ENCODE data around the gene SKIC3. TPM values are rescaled to one million over a fixed set of nuclear protein-coding genes. Genes with fewer than 3 reads are reported as not detected.

SKIC3 gene
- polyA plus RNA-seq (2013): 33.3 and 33.5 TPM in 2 replicates

GRCh38 chr5:95554647-95555548 is at the start of gene SKIC3, which contains the start of gene ARSK:
TSS of gene SKIC3 (minus strand) at chr5:95554977. CDS start at chr5:95547150, 7,827 bp downstream.
TSS of gene ARSK (plus strand) at chr5:95555101. CDS start at chr5:95555279, 178 bp downstream.
- DNase-seq: peak; percentile 97 to 100
- Histone ChIP-seq H2BK12ac (ENCODE audit: low read length) (no peak within 1 kb of the TSS), H3K4me1 (ENCODE audit: control insufficient read depth in 1 of 2, insufficient read depth in 2 of 2, low read length in 2 of 2) (peaks cover 5 to 6% of the 10 kb centered on the region in 2 experiments), H3K18ac (ENCODE audit: low read length) (peak within 1 kb of the TSS; percentile 54), H2BK120ac (ENCODE audit: insufficient read depth, low read length, poor library complexity) (peak within 1 kb of the TSS; percentile 52), H3K79me1 (ENCODE audit: low read length) (peaks cover 9% of the 10 kb centered on the region), H3K9me3 (ENCODE audit: insufficient read depth, low read depth, low read length) (no peaks in the 10 kb centered on the region), H3K27ac (ENCODE audit: low read depth, low read length) (peak within 1 kb of the TSS; percentile 63), H3K23ac (ENCODE audit: low read length) (no peak within 1 kb of the TSS), H3K27me3 (ENCODE audit: insufficient read depth, low read length) (no peaks in the 10 kb centered on the region), H2AK5ac (ENCODE audit: low read length) (peak within 1 kb of the TSS; percentile 35), H3K4me3 (ENCODE audit: low read depth, low read length) (peak within 1 kb of the TSS; percentile 90), H4K8ac (ENCODE audit: low read depth, low read length) (peak within 1 kb of the TSS; percentile 91), H4K91ac (ENCODE audit: low read depth, low read length) (peak within 1 kb of the TSS; percentile 82), H2BK5ac (ENCODE audit: low read depth, low read length, poor library complexity) (peak within 1 kb of the TSS; percentile 62), H2AFZ (ENCODE audit: insufficient read depth, low read length, poor library complexity) (peak within 1 kb of the TSS; percentile 85), H3K4me2 (ENCODE audit: low read length) (peak within 1 kb of the TSS; percentile 83), H3K79me2 (ENCODE audit: control insufficient read depth, insufficient read depth, low read length, poor library complexity) (peaks cover 3% of the 10 kb centered on the region), H4K12ac (ENCODE audit: low read depth, low read length) (peak within 1 kb of the TSS; percentile 88), H3K4ac (ENCODE audit: low read depth, low read length) (peak within 1 kb of the TSS; percentile 79), H3K36me3 (ENCODE audit: control insufficient read depth in 1 of 2, insufficient read depth in 2 of 2, low read length in 2 of 2) (no peaks in the 10 kb centered on the region), H3K9ac (ENCODE audit: low read length) (peak within 1 kb of the TSS; percentile 89), H3K14ac (ENCODE audit: low read length) (peak within 1 kb of the TSS; percentile 72)
- WGBS (ENCODE audit: extremely low coverage, insufficient coverage, insufficient read length): no CpG with 5 or more reads among the region's 63 CpGs

DNA sequence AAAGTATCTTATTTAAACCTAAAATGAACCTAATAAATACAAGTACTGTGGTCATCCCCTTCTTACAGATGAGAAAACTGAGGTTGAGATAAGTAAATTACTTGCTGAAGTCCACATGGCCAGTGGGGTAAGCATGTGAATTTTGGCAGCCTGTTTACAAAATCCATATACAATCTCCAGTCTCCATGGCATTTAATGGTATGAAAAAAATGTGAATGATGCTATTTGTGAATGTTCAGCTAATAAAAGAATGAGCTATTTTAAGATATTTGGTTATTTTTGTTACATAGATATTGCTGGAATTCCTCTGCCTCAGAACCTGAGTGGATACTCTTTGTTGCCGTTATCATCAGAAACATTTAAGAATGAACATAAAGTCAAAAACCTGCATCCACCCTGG is 45.8 kb upstream of the SKIC3 start:
- H3K27ac ChIP-seq (ENCODE audit: low read depth, low read length): no peak overlapping the region
- no peak overlapping the region for H2BK120ac ChIP-seq (ENCODE audit: insufficient read depth, low read length, poor library complexity)
- H2BK12ac ChIP-seq (ENCODE audit: low read length): no peak overlapping the region
- H3K4me1 ChIP-seq (ENCODE audit: control insufficient read depth in 1 of 2, insufficient read depth in 2 of 2, low read length in 2 of 2): no peaks in the 10 kb centered on the region
- no peak overlapping the region for H4K91ac ChIP-seq (ENCODE audit: low read depth, low read length)
- no peak overlapping the region for H3K14ac ChIP-seq (ENCODE audit: low read length)
- H3K79me1 ChIP-seq (ENCODE audit: low read length): no peaks in the 10 kb centered on the region
- H3K79me2 ChIP-seq (ENCODE audit: control insufficient read depth, insufficient read depth, low read length, poor library complexity): no peaks in the 10 kb centered on the region
- no CpG with 5 or more reads among the region's 1 CpG for WGBS (ENCODE audit: extremely low coverage, insufficient coverage, insufficient read length)
- H3K9me3 ChIP-seq (ENCODE audit: insufficient read depth, low read depth, low read length): no peaks in the 10 kb centered on the region
- peak in 1 of 2 donors; percentile 84 for DNase-seq
- no peak overlapping the region for H3K23ac ChIP-seq (ENCODE audit: low read length)
- no peak overlapping the region for H4K8ac ChIP-seq (ENCODE audit: low read depth, low read length)
- no peaks in the 10 kb centered on the region for H3K27me3 ChIP-seq (ENCODE audit: insufficient read depth, low read length)
- H3K4me2 ChIP-seq (ENCODE audit: low read length): no peak overlapping the region
- H3K18ac ChIP-seq (ENCODE audit: low read length): no peak overlapping the region
- H2BK5ac ChIP-seq (ENCODE audit: low read depth, low read length, poor library complexity): no peak overlapping the region
- no peak overlapping the region for H3K4me3 ChIP-seq (ENCODE audit: low read depth, low read length)
- no peak overlapping the region for H2AFZ ChIP-seq (ENCODE audit: insufficient read depth, low read length, poor library complexity)
- H3K36me3 ChIP-seq (ENCODE audit: control insufficient read depth in 1 of 2, insufficient read depth in 2 of 2, low read length in 2 of 2): no peaks in the 10 kb centered on the region
- H4K12ac ChIP-seq (ENCODE audit: low read depth, low read length): no peak overlapping the region
- no peak overlapping the region for H3K9ac ChIP-seq (ENCODE audit: low read length)
- no peak overlapping the region for H3K4ac ChIP-seq (ENCODE audit: low read depth, low read length)
- H2AK5ac ChIP-seq (ENCODE audit: low read length): no peak overlapping the region

DNA sequence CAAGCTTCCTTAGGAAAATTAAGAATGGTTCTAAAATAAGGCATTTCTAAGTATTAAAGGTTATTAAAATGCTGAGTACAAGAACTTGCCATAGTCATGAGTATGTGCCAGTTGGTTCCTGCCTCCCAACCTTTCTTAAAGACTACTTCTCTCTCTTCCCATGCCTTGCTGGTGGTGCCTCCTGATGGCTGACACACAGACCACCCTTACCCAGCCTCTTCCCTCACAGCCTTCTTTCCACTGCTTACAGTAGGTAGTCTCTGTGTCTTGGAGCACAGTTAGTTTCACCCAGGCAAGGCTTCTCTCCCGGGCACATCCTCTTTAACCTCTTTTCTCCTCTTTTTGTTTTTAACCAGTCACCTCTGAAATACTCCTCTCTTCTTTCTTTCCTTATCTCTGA is 44.5 kb upstream of the SKIC3 start:
- no peak overlapping the region for H3K23ac ChIP-seq (ENCODE audit: low read length)
- no peak overlapping the region for H3K18ac ChIP-seq (ENCODE audit: low read length)
- no peak overlapping the region for H2BK12ac ChIP-seq (ENCODE audit: low read length)
- H3K4me3 ChIP-seq (ENCODE audit: low read depth, low read length): no peak overlapping the region
- H2AK5ac ChIP-seq (ENCODE audit: low read length): no peak overlapping the region
- no peak overlapping the region for H4K8ac ChIP-seq (ENCODE audit: low read depth, low read length)
- WGBS (ENCODE audit: extremely low coverage, insufficient coverage, insufficient read length): no CpG with 5 or more reads among the region's 1 CpG
- no peaks in the 10 kb centered on the region for H3K9me3 ChIP-seq (ENCODE audit: insufficient read depth, low read depth, low read length)
- H4K91ac ChIP-seq (ENCODE audit: low read depth, low read length): no peak overlapping the region
- no peak for DNase-seq
- no peaks in the 10 kb centered on the region for H3K36me3 ChIP-seq (ENCODE audit: control insufficient read depth in 1 of 2, insufficient read depth in 2 of 2, low read length in 2 of 2)
- H4K12ac ChIP-seq (ENCODE audit: low read depth, low read length): no peak overlapping the region
- no peaks in the 10 kb centered on the region for H3K4me1 ChIP-seq (ENCODE audit: control insufficient read depth in 1 of 2, insufficient read depth in 2 of 2, low read length in 2 of 2)
- no peak overlapping the region for H3K14ac ChIP-seq (ENCODE audit: low read length)
- no peak overlapping the region for H3K27ac ChIP-seq (ENCODE audit: low read depth, low read length)
- H2BK120ac ChIP-seq (ENCODE audit: insufficient read depth, low read length, poor library complexity): no peak overlapping the region
- H2BK5ac ChIP-seq (ENCODE audit: low read depth, low read length, poor library complexity): no peak overlapping the region
- no peaks in the 10 kb centered on the region for H3K27me3 ChIP-seq (ENCODE audit: insufficient read depth, low read length)
- no peaks in the 10 kb centered on the region for H3K79me1 ChIP-seq (ENCODE audit: low read length)
- H3K9ac ChIP-seq (ENCODE audit: low read length): no peak overlapping the region
- no peak overlapping the region for H3K4ac ChIP-seq (ENCODE audit: low read depth, low read length)
- H2AFZ ChIP-seq (ENCODE audit: insufficient read depth, low read length, poor library complexity): no peak overlapping the region
- H3K4me2 ChIP-seq (ENCODE audit: low read length): no peak overlapping the region
- H3K79me2 ChIP-seq (ENCODE audit: control insufficient read depth, insufficient read depth, low read length, poor library complexity): no peaks in the 10 kb centered on the region

- Histone ChIP-seq H3K79me1 (ENCODE audit: low read length) (no peaks in the 10 kb centered on the region), H2BK120ac (ENCODE audit: insufficient read depth, low read length, poor library complexity) (no peak overlapping the region), H3K36me3 (ENCODE audit: control insufficient read depth in 1 of 2, insufficient read depth in 2 of 2, low read length in 2 of 2) (no peaks in the 10 kb centered on the region), H2BK12ac (ENCODE audit: low read length) (no peak overlapping the region), H4K12ac (ENCODE audit: low read depth, low read length) (no peak overlapping the region), H2AK5ac (ENCODE audit: low read length) (no peak overlapping the region), H3K4me2 (ENCODE audit: low read length) (no peak overlapping the region), H4K91ac (ENCODE audit: low read depth, low read length) (no peak overlapping the region), H2BK5ac (ENCODE audit: low read depth, low read length, poor library complexity) (no peak overlapping the region), H3K23ac (ENCODE audit: low read length) (no peak overlapping the region), H3K27ac (ENCODE audit: low read depth, low read length) (no peak overlapping the region), H3K14ac (ENCODE audit: low read length) (no peak overlapping the region), H2AFZ (ENCODE audit: insufficient read depth, low read length, poor library complexity) (no peak overlapping the region), H4K8ac (ENCODE audit: low read depth, low read length) (no peak overlapping the region), H3K4me3 (ENCODE audit: low read depth, low read length) (no peak overlapping the region), H3K79me2 (ENCODE audit: control insufficient read depth, insufficient read depth, low read length, poor library complexity) (no peaks in the 10 kb centered on the region), H3K4me1 (ENCODE audit: control insufficient read depth in 1 of 2, insufficient read depth in 2 of 2, low read length in 2 of 2) (no peaks in the 10 kb centered on the region), H3K18ac (ENCODE audit: low read length) (no peak overlapping the region), H3K4ac (ENCODE audit: low read depth, low read length) (no peak overlapping the region), H3K9me3 (ENCODE audit: insufficient read depth, low read depth, low read length) (no peaks in the 10 kb centered on the region), H3K9ac (ENCODE audit: low read length) (no peak overlapping the region), H3K27me3 (ENCODE audit: insufficient read depth, low read length) (no peaks in the 10 kb centered on the region)
- no peak for DNase-seq
- no CpG with 5 or more reads among the region's 3 CpGs for WGBS (ENCODE audit: extremely low coverage, insufficient coverage, insufficient read length)
Observed at GRCh38 chr5:95595289-95595931, 40.6 kb upstream of the SKIC3 start.

Data from trophoblast cell (in vitro differentiated cells and primary cell).